C4-2B (cell line): ENCODE data around the gene SKOR1.

ENCODE experiments used
- H3K27ac ChIP-seq: fragments of 450-650 bp; 2 replicates; pipeline ENCODE4 v1.5.1; 2017
- ZFX ChIP-seq: fragments of 450-650 bp; IDR thresholded peaks from 2 replicates; pipeline ENCODE4 v1.6.1; 2017
- TF ChIP-seq, protein P1 (sequence below): fragments of 450-650 bp; conservative IDR thresholded peaks from 2 replicates; pipeline ENCODE4 v1.5.1; 2017; ENCODE audit warnings: mild to moderate bottlenecking

The SKOR1 gene

GRCh38 chr15:67820992-67821783 lies 4.1 kb upstream of the SKOR1 start:
- TF ChIP-seq, protein P1, sequence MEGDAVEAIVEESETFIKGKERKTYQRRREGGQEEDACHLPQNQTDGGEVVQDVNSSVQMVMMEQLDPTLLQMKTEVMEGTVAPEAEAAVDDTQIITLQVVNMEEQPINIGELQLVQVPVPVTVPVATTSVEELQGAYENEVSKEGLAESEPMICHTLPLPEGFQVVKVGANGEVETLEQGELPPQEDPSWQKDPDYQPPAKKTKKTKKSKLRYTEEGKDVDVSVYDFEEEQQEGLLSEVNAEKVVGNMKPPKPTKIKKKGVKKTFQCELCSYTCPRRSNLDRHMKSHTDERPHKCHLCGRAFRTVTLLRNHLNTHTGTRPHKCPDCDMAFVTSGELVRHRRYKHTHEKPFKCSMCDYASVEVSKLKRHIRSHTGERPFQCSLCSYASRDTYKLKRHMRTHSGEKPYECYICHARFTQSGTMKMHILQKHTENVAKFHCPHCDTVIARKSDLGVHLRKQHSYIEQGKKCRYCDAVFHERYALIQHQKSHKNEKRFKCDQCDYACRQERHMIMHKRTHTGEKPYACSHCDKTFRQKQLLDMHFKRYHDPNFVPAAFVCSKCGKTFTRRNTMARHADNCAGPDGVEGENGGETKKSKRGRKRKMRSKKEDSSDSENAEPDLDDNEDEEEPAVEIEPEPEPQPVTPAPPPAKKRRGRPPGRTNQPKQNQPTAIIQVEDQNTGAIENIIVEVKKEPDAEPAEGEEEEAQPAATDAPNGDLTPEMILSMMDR = no peak
- no peak for TF ChIP-seq ZFX
- no peak overlapping the region for H3K27ac ChIP-seq

DNA sequence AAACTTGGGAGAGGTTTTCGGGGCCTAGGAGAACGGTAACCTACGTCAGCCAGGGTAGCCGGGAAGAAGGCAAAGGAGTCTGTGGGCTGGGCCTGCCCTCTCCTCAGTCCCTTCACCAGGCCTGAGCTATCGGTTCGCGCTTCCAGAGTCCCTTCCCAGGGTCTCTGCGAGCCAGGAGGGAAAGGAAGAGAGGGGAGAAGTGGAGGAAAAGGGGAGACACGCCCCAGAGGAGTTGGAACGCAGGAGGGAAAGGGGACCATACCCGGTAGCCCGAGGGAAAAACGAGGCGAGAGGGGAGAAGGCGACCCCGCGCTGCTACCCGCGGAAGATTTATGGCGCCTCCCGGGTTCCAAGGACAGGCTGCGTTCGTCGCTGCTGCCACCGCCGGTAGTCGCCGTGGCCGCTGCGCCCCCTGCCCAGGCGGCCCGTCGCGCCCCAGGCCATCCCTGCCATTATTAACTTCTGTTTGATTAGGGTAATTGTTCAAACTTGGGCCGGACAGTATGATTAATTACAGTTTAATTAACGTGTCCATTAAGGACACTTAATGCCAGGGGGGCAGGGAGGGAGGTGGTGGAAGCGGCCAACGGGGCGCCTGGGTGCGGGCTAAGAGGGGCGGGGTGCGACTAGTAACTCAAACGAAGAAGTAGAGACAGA lies 3.4 kb upstream of the SKOR1 start:
- TF ChIP-seq, protein P1 = no peak
- TF ChIP-seq ZFX = no peak
- H3K27ac ChIP-seq = no peak overlapping the region

GRCh38 chr15:67822537-67823313 lies 2.6 kb upstream of the SKOR1 start:
- no peak overlapping the region for H3K27ac ChIP-seq
- TF ChIP-seq, protein P1 = no peak
- TF ChIP-seq ZFX = no peak

GRCh38 chr15:67823314-67824196 lies 1.8 kb upstream of the SKOR1 start:
- no peak overlapping the region for H3K27ac ChIP-seq
- TF ChIP-seq ZFX = no peak
- TF ChIP-seq, protein P1 = no peak

DNA sequence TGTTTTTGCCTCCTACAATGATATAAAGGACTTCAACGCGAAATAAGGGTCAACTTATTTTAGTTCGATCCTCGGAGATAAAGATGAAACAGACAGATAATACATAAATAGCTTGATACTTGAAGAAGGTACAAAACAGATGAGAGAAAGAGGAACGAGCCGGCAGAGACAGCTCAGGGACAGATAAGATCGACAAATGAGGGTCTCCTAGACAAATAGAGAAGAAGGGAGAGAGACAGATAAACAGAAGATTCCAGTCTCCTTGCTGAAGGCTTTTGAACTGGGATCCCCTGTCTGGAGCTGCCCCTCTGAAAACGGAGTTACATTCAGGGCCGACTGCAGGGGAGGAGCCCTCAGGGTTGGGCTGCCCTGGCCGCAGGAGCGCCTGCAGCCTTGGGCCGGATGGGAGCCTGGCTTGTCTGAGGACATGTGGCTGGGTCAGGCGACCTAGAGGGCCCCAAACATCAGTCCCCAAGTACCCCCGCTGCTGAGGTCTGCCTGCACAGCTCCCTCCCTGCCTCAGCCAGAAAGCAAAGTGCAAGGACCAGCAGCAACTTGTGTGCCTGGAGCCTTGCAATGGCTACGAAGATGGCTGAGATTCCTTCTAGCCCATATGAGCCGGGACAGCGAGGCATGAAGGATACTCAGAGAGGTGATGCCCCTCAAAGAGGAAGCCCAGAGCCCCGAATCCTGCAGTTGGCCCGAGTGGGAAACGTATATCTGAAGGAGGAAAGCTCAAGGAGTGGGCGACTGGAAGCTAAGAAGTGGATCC lies 926 bp upstream of the SKOR1 start:
- TF ChIP-seq, protein P1 = no peak
- no peak for TF ChIP-seq ZFX
- no peak overlapping the region for H3K27ac ChIP-seq
